NCI-H460 (cell line): ENCODE results near the gene PRKD1. TPM values are rescaled to one million over a fixed set of nuclear protein-coding genes. Genes with fewer than 3 reads are reported as not detected.
A peak's percentile ranks its signal among the peaks of the same experiment; 100 is the strongest.
"Not testable (repeated sequence)": the region's sequence is repeated elsewhere in the genome, so short reads cannot be mapped to it uniquely, and the experiment has no call there.

Experiments
- DNase-seq: peaks from one replicate; pipeline ENCODE4 v3.0.0-alpha.2; 2016; ENCODE audit warnings: low read depth; ENCODE audit errors: extremely low read depth
- total RNA-seq: library from RNA; depleted of rRNA; stranded (reverse); fragments of >200 nt; shearing (Covaris generic); gene quantifications from 2 replicates; pipeline ENCODE4 v1.2.3, GENCODE V29; 2014

The PRKD1 gene
- total RNA-seq, 1 experiment from 2014 or later, result 5.3 TPM

DNA sequence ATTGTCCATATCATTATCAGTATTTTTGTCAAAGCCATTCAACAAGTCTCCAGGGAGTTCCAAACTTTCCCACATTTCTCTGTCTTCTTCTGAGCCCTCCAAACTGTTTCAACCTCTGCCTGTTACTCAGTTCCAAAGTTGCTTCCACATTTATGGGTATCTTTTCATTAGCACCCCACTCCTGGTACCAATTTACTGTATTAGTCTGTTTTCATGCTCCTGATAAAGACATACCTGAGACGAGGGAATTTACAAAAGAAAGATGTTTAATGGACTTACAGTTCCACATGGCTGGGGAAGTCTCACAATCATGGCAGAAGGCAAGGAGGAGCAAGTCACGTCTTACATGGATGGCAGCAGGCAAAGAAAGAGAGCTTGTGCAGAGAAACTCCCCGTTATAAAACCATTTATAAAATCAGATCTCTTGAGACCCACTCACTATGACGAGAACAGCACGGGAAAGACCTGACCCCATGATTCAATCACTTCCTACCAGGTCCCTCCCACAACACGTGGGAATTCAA, 87.2 kb downstream of the PRKD1 start:
- DNase-seq, result not testable (repeated sequence)

DNA sequence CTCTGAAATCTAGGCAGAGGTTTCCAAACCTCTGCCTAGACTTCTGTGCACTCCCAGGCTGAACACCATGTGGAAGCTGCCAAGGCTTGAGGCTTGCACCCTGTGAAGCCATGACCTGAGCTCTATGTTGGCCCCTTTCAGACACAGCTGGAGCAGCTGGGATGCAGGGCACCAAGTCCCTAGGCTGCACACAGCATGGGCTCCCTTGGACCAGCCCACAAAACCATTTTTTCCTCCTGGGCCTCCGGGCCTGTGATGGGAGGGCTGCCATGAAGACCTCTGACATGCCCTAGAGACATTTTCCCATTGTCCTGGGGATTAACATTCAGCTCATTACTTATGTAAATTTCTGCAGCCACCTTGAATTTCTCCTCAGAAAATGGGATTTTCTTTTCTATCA, 88.0 kb downstream of the PRKD1 start:
- not testable (repeated sequence) for DNase-seq

GRCh38 chr14:29838752-29839151, 88.9 kb downstream of the PRKD1 start:
- no peak for DNase-seq

DNA sequence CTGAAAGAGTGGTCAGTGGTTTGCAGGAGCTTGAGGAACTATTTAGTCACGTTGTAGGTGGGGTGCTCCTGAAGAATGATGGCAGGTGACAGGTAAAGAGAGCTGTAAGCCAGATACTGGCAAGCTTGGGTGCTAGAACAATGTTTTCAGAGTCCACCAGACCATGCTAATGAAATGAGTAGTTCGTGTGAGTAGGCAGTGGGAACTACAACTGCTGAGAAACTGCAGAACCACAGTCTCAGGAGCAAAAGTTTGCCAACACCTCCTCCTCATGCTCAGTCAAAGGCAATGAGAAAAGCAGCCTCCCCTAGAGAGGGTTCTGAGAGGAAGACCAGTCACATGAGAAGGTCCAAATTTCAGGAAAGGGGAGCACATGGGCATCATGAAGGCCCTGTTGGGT, 91.3 kb downstream of the PRKD1 start:
- DNase-seq, result no peak

DNA sequence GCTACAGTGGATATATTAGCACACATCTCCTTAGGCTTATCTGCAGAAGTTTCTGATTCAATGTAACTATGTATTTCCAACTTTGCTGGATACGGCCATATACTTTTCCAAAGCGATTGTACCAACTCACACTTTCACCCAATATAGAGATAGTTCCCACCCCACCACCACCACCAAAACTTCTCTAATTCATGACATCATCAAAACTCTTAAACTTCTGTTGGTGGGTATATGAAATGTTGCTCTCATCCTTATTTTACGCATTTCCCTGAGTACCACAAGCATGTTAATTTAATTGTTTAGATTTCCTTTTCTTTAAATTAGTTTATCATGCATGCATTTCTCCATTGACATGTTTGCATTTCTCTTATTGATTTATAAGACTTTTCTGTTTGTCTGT, 95.6 kb downstream of the PRKD1 start:
- no peak for DNase-seq

DNA sequence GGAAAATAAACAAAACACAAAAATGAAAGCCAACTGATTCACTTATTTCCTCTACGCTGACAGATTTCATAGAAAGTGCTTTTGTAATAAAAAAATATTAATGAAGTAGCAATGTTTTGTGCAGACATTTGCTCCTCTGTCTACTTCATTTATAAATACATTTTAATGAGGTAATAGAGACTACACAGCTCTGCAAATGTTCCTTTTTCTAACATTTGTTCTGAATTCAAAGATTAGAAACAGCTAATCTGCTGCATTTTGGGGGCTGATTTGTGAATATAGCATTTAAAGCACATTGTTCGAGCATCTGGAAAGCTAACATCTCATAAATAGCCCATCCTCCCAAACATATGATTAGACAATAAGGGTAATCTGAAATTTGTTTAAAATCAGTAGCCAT, 97.8 kb downstream of the PRKD1 start:
- no peak for DNase-seq

GRCh38 chr14:29823816-29824215, 103.8 kb downstream of the PRKD1 start:
- DNase-seq, result no peak

DNA sequence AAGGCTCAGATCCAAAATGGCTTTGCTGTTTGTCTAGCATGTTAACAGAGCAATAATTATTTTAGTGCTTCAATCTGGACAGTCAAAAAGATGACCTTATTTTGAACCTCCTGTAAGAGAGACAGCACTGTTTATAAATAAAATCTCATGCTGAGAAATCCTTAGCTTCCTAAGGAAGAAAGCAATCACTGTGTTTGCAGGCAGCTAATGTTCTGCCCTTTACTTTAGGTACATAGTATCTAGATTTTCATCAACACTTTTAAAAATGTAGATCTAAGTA, 105.3 kb downstream of the PRKD1 start:
- no peak for DNase-seq

DNA sequence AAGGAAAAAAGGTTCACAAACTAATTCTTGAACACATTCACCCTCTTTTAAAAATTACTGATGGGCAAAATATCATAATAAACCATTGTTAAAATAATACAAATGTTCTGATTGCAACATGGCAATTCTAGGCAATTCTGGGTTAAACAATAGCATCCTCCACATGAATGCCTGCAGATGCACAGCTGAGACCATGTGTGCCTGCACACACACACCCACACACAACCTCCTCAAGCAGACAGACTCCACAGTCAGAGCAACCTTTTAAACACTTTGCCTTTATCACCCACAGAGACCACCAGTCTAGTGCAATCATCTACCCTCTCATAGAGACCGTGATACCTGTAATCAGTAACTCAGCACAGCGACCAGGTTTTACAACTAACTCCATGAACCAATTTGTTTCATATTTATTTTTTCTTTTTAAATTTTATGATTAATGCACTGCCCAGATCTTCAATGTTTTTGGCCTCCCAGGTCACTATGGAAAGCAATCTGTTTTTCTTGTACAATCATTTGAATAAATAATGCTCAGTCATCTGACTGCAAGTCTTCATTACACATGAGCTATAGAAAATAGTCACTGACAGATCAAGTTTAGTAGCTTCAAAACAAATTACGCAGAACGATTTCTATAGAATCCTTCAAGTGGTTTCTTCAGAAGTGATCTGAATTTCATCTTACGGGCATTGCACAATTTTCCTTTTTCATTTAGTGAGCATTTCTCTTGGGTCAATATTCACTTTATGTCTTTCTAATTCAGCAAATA, 105.8 kb downstream of the PRKD1 start:
- no peak for DNase-seq

- DNase-seq, result no peak
Measured at GRCh38 chr14:29821242-29821641, 106.4 kb downstream of the PRKD1 start.

GRCh38 chr14:29820785-29821184, 106.9 kb downstream of the PRKD1 start:
- DNase-seq, result no peak

DNA sequence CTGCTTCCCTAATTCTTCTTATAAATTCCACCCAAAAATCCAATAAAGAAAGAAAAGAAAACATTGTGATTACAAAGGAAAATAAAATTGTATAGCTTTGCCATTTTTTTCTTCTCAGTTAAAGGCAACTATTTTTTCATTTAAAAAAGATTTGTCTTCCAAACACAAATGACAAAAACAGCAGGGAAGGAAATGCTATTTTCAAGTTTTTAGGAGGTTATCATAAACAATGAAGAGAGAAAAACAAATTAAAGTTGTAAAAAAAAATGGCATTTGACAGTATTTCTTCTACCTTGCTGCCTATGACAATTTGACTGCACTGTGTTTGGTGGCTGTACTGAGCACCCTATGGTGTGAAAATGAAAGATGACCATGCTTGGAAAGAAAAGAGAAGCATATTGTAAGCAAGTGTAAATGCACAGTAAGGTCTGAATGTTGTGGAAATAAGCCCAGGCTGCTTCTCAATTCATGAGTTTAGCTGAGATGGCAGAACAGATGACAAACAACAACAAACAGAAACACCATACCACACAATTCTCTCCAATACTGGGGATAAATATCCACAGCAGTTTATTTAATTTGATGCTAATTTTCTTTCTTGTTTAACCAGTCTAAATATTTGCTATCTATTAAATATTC, 109.8 kb downstream of the PRKD1 start:
- DNase-seq, result no peak

- no peak for DNase-seq
Measured at GRCh38 chr14:29815016-29815674, 112.5 kb downstream of the PRKD1 start.

DNA sequence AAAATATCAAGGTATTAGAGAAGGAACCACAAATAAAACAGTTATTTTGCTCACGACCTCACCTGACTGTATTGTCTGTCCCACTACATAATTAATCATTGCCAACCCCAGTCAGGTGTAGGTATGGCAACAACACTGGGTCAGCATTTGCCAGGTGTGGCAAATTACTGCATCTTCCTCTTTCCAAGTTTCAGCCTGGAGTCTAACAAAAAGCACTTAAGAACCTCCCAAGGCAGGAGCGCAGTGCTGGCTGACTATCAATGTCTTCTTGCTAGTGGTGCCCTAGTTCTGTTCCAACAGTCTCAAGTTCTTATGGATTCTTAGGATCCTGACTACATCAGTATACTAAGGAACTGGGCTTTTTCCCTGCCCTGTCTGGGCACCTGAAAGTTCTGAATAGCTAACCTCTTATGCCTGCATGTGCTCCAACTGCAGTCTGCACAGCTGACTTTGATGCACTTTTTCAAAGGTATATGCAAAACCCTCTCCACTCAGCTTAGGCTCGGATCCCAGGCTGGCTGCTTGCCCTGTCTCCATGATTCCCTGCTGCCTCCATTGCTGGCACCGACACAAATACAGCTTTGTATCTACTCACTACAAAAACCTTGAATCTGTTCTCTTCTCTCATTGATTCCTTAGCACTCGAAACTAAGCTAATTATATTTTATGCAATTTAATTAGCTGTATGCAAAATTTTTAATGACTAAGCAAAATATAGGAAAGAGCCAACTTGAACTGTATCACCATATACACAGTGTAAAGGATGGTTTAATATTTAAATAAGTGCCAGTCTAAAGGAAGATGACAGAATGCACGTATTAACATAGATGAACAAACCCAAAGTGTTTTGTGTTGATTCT, 113.3 kb downstream of the PRKD1 start:
- DNase-seq, result no peak

- DNase-seq, result no peak
Measured at GRCh38 chr14:29810682-29811081, 117.0 kb downstream of the PRKD1 start.

DNA sequence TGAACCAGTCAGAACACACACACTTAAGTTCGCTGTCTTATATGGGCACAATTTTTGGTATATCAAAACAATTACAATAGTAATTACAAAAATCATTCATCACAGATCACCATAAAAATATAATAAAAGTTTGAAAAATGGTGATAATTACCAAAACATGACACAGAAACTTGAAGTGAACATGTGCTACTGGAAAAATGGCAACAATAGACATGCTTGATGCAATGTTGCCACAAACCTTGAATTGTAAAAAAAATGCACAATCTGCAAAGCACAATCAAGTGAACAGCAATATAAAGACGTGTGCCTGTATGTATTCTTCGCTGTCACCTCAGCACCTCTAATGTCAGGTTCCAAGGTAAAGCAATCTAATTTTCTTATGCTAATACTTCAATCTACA, 117.6 kb downstream of the PRKD1 start:
- no peak for DNase-seq

DNA sequence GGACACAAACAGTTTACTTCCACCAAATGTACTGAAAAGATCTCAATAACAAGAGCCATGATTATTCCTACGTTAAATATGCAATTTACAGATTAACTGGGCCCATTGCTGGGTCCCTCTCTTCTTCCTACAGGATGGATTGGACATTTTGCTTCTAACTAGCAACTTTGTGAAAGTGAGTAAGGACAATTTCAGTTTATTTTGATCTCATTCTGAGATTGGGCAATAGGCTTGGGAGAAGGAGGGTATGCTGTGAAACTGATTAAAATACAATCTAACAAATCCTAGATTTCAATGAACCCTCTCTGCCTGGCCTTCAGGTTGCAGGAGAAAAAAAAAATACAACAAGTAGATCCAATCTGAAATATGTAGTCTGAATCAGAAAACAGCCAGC, 121.5 kb downstream of the PRKD1 start:
- no peak for DNase-seq

DNA sequence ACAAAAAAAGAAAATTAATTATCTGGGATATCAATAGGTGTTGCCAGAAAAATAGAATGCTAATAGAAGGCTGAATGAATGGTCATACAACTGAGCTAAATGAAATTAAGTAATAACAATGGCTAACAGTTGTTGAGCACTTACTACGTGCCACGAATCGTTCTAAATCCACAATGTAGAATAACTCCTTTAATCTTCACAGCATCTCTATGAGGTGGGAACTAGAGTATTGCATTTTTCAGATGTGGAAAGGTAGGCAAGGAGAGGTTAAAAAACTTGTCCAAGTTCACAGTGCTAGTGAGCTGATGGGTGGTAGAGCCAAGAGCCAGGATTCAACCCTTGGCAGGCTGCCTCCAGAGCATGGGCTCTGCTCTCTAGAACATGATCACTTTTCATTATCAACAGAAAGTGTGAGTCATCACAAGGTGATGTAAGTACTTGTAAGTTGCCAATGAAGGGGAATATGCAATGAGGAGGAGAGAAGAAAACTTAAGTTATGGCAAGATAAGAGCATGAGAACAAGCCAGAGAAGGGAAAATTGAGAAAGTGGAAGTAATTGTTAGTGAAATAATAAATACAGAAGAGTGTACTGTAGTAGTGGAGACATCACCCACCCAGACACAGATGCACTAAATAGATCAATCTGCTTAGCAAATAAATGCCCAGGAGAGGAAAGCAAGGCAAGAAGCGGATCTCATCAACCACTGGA, 122.1 kb downstream of the PRKD1 start:
- peak; percentile 79 for DNase-seq

DNA sequence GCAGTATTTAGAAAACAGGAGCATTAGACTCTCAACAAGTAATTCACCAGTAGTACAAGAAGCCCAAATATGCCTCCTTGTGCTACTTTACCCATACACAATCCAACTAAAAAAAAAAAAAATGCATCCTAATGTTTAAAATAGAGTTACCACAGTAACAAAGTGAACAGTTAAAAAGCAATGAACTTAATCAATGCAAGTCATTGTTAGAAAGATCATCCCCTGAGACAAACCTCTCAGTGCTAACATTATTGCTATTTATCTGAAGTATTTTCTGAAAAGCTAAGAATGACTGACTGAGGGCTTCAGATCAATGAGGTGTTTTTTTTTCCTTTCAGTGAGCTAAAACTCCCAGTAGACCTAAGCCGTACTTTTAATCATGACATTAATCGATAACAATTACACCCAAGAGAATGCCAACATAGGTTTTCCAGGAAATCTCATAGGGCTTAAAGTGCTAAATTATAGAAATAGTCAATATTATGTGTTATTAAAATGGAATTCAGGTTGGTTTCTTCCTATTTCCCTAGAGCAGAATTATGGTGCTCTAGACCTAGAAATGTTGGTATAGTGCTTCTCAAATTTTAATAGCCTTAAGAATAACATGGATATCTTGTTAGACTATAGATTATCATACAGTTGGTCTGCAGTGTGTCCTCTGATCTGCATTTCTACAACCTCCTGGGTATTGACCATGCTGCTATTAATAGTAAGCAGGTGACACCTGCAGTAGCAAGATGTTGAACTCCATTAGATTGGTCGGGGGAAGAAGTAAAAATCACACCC, 123.0 kb downstream of the PRKD1 start:
- no peak for DNase-seq

- DNase-seq, result no peak
Measured at GRCh38 chr14:29803045-29803444, 124.6 kb downstream of the PRKD1 start.
